GM12801 (cell line): Measurements from ENCODE around the gene SCN2A.

Experiments
- CTCF ChIP-seq: IDR thresholded peaks from one replicate; pipeline ENCODE4 v1.5.1; 2011; ENCODE audit warnings: control low read depth; ENCODE audit not compliant: insufficient read length; ENCODE audit errors: extremely low read depth

Gene SCN2A

DNA sequence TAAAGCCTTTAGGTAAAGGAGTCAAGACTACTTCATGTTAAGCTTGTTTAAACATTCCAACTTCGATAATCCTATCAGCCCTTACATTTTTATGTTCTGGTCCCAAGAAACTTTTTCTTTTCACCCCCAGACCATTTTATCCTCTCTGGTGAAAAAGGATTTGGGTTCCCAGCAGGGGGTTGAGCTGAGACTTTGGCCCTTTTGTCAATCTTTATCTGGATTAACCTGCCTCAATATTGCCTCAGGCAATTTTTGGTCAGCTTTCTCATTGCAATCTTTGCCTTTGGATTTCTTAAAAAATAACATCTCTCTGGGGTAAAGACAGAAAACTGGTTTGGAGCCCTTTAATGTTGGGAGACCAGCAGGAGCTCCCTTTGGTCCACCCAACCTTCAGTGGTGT lies 196.4 kb downstream of the SCN2A start:
- TF ChIP-seq CTCF, result no peak

DNA sequence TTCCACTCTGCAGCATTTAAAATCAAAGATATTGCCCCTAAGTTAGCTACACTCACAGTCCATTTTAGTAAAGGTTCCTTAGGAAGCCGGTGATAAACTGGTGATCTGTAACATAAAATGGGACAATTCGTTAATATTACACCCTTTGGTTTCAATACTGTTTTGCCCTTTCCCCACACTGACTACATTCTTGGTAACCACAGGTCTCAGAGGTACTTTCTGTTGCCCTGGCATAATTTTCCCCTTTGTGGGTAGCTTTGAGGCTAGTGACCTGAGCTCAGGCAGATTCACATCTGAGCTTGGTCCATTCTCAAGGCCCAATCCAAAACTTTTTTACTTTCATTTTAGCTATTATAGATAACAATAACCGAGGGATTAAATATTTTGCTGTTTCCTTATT lies 197.3 kb downstream of the SCN2A start:
- no peak for TF ChIP-seq CTCF

- TF ChIP-seq CTCF, result no peak
These were observed 201.2 kb downstream of the SCN2A start for GRCh38 chr2:165440367-165440766.
